Measurements from ENCODE around the gene PIK3CA.
"Not testable (repeated sequence)": the region's sequence is repeated elsewhere in the genome, so short reads cannot be mapped to it uniquely, and the experiment has no call there.

PIK3CA gene

DNA sequence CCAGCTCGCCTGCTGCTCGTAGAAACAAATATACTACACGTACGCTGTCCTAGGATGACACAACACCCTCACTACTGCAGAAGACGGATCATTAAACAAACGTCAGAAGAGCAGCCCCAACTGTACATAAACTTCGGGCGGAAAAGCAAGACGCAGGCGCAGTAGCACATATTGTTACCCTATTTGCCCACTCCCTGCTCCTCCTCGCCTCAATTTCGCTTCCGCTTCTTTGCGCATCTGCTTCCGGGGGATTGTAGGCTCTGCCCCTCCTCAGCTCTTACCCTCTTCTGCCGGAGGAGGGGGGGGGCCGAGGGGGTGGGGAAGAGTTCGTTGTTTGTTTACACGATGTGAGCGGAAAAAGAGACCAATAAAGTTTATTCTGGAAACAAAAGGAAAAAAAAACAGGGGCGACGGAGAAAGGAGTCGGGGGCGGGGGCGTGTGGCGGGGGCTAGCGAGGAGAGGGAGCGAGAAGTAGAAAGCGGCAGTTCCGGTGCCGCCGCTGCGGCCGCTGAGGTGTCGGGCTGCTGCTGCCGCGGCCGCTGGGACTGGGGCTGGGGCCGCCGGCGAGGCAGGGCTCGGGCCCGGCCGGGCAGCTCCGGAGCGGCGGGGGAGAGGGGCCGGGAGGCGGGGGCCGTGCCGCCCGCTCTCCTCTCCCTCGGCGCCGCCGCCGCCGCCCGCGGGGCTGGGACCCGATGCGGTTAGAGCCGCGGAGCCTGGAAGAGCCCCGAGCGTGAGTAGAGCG lies at the start of gene PIK3CA:
PIK3CA (plus strand) TSS at position 485 of the 743 bp plus-strand sequence. CDS start 50,469 bp downstream, outside the sequence.
- peak; percentile 83 to 91 (median 88) for DNase-seq (ENCODE audit: low read depth in 3 of 3)

DNA sequence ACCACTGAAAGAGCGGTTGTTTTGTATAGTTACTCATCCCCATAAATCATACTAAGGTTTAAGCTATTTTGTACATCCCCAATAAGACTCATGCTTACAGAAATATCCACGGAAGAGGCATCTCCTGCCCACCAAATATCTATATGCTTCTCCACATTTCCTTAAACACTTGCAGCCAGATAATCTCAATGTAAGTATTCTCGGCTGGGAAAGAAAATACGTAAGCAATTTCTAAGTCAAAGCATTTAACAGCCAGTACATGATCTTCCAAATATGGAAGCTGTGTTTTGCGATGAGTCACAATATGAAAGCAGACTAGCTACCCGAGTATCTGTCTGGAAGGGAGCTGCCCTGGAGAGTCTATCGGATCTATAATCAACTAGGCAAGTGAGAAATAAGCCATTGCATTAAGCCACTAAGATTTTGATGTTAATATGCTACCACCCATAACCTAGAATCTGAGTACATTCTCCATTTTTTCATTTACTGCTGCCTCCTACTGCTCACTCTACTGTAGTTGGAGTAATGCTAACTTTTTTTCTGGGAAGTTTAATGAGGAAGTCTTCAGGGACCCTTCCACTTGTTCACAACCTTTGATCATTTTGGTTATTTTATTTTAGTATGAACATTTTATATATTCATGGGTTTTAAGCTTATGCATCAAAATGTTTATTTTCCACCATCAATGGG lies 49.6 kb upstream of the PIK3CA start:
- no peak for DNase-seq (ENCODE audit: low read depth in 3 of 3)

DNA sequence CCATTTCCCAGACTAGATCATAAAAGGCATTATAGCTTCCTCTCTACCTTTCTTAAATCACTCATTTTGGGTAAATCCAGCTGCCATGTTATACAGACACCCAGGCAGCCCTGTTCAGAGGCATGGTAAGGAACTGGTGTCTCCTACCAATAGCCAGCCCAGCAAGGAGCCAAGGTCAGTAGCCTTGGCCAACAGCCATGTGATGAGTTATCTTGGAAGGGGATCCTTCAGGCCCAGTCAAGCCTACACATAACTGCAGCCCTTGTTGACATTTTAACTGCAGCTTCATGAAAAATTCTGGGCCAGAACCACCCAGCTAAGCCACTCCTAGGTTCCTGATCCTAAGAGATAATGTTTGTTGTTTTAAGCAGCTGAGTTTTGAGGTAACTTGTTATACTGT lies 47.5 kb upstream of the PIK3CA start:
- no peak for DNase-seq (ENCODE audit: low read depth in 3 of 3)

DNA sequence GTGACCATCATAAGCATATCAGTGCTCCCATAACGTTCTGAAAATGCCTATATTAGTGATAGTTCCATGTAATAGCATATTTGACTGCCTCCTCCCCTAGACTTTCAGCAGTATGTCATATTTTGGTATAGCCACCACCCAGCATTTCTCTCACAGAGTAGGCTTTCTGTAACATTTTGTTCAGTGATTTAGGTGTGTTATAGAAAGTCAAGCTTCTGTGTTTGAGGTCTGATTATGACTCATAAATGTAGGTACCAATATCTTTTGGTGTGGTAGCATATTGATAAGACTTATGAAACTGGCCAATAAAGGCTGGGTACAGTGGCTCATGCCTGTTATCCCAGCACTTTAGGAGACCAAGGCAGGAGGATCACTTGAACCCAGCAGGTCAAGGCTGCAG lies 42.3 kb upstream of the PIK3CA start:
- DNase-seq (ENCODE audit: low read depth in 3 of 3): no peak

DNA sequence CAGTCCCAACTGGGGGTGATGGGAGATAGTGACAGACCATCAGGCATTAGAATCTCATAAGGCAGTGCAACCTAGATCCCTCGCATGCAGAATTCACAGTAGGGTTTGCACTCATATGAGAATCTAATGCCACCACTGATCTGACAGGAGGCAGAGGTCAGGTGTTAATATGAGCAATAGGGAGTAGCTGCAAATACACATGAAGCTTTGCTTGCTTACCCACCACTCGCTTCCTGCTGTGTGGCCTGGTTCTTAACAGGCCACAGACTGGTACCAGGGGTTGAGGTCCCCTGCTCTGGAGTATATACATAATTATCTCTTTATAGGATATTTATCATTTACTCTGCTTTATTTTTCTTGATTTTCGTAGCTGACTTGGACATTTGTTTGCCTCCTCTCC lies 40.5 kb upstream of the PIK3CA start:
- no peak for DNase-seq (ENCODE audit: low read depth in 3 of 3)

DNA sequence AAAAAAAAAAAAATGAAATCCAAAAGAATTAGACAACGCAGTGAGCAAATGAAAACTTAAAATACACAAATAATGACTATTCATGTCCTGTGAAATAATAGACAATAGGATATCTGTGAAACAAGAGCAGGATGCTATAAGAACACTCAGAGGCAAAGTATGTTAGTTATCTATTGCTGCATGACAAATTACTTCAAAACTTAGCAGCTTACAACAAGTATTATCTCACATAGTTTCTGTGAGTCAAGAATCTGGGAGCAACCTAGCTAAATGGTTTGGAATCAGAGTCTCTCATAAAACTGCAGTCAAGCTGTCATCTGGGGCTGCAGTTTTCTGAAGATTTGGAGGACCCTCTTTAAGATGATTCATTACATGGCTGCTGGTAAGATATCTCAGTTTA lies 40.1 kb upstream of the PIK3CA start:
- DNase-seq (ENCODE audit: low read depth in 3 of 3): no peak

DNA sequence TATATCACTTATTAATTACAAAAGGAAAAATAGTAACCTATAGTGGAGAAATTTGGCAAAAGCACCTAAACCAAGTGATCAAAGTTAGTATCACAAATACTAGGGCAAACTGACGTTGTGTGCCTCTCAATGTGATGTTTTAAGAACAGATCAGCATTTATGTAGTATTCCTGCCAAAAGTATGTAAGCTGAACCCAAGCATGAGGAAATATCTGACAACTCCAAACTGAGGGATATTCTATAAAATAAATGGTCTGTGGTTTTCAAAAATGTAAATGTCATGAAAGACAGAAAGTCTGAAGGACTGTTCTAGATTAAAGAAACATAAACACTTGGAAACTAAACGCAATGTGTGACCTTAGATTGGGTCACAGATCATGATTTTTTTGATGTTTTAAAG lies 34.3 kb upstream of the PIK3CA start:
- no peak for DNase-seq (ENCODE audit: low read depth in 3 of 3)

DNA sequence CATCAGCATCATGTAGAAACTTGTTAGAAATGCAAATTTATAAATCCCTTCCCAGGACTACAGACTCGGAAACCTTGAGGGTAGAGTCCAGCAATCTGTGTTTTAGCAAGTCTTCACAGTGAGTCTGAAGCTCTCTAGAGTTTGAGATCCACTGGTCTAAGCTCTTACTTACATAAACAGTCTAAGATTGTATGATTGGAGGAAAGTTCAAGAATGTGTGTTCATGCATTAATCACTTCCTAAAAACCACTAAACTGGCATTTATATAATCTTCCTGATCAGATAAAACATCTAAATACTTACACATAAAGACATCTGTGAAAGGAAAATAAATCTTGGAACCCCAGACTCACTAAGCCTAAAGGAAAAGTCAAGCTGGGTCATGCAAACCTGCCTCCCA lies 32.7 kb upstream of the PIK3CA start:
- DNase-seq (ENCODE audit: low read depth in 3 of 3): not testable (repeated sequence)

DNA sequence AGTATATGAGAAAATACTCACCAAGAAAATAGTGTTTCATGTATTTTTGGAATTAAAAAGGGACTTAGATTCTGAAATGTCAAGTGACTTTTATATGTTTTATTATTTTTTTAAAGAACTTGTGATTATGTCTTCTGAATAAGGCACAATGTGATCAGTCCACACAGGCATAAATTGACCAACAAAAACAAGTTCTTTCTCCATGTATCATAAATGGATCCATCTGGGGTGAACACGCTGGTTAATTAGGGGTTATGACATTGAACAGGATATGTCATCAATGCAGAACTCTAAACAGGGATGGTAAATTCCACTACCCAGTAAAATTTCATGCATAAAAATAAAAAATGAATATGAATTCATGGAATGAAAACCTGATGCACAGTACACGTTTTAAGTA lies 31.3 kb upstream of the PIK3CA start:
- DNase-seq (ENCODE audit: low read depth in 3 of 3): no peak

DNA sequence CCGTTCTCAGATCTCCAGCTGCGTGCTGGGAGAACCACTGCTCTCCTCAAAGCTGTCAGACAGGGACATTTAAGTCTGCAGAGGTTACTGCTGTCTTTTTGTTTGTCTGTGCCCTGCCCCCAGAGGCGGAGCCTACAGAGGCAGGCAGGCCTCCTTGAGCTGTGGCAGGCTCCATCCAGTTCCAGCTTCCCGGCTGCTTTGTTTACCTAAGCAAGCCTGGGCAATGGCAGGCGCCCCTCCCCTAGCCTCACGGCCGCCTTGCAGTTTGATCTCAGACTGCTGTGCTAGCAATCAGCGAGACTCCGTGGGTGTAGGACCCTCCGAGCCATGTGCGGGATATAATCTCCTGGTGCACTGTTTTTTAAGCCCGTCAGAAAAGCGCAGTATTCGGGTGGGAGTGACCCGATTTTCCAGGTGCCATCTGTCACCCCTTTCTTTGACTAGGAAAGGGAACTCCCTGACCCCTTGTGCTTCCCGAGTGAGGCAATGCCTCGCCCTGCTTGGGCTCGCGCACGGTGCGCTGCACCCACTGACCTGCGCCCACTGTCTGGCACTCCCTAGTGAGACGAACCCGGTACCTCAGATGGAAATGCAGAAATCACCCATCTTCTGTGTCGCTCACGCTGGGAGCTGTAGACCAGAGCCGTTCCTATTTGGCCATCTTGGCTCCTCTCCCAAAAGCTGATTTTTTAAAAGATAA lies 15.8 kb upstream of the PIK3CA start:
- not testable (repeated sequence) for DNase-seq (ENCODE audit: low read depth in 3 of 3)

DNA sequence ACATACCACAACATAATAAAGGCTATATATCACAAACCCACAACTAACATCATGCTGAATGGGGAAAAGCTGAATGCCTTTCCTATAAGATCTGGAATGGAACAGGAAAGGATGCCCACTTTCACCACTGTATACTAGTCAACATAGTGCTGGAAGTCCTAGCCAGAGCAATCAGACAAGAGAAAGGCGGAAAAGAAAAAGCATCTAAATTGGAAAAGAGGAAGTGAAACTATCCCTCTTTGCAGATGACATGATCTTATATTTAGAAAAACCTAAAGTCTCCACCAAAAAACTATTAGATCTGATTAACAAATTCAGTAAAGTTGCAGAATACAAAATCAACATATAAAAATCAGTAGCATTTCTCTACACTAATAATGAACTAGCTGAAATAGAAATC lies 14.6 kb upstream of the PIK3CA start:
- no peak for DNase-seq (ENCODE audit: low read depth in 3 of 3)

DNA sequence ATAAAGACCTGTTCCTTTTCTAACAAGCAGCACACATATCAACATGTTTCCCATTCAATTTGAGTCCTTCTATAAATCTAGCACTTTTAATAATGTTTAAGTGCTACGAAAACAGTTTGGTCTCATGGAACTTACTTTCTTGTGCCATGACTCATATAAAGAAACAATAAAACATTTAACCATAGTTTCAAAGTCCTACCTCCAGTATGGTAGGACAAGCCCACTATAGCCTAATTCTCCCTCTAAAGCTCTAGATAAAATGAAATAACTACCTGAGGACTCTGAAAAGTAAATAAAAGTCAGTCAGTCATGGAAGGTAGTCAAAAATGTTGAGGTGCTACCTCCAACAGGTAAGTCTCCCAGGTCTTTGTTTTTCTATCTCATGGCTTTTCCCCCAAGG lies 12.0 kb upstream of the PIK3CA start:
- DNase-seq (ENCODE audit: low read depth in 3 of 3): no peak

DNA sequence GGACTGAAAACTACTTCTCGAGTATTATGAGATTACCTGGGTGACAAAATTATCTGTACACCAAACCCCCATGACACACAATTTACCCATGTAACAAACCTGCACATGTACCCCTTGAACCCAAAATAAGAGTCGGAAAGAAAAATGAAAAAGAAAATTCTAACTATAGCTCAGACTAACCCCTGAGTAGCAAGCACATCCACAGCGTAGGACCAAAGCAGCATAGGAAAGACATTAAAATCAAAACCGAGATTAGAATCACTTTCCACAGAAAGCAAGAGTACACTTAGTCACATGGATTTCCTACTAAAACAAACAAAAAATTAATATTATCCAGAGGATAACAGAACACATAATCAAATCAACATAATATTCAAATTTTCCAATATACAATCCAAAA lies 6.3 kb upstream of the PIK3CA start:
- no peak for DNase-seq (ENCODE audit: low read depth in 3 of 3)

DNA sequence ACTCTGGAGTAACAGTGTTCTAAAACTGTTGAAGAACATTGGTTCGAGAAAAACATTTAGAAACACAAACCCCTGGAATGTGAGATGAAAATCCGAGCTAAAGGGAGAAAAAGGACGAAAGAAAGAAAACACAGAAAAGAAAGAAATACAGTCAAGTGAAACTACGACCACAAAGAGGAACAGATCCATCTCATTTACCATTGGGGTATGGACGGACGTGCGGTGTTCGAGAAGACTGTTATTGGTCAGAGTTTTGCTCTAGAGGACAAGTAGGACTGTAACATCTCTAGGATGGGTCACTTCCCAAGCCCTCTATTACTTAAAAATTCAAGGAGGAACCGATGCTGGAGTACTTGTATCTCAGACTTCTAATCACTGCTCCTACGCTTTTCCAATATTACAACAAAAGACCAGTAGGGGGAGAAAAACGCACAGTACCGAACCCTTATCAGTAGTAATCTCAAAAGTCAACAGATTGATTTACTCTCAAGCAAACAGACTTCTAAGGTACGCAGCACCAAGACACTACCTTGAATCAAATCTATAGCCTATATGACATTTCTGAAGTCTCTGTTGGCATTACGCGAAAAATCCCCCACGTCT lies 1.1 kb upstream of the PIK3CA start:
- DNase-seq (ENCODE audit: low read depth in 3 of 3): peak in 1 of 3 experiments; percentile 22

DNA sequence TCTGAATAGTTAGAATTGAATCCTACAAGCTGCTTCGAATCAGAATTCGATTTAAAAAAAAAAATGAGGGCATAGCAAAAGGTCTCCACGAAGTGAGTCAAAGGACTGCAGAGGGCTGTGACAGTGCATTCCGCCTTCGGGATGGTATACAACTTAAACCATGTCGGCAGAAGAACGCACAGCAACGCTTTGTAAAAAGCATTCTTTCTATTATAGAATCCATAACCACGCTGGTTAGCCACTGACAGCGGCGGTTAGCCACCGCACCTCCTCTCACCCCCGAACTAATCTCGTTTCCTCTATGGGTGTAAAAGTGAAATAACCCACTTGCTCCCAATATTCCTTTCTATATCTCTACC lies 664 bp upstream of the PIK3CA start:
- peak in 2 of 3 experiments; percentile 21 to 66 for DNase-seq (ENCODE audit: low read depth in 3 of 3)

DNA sequence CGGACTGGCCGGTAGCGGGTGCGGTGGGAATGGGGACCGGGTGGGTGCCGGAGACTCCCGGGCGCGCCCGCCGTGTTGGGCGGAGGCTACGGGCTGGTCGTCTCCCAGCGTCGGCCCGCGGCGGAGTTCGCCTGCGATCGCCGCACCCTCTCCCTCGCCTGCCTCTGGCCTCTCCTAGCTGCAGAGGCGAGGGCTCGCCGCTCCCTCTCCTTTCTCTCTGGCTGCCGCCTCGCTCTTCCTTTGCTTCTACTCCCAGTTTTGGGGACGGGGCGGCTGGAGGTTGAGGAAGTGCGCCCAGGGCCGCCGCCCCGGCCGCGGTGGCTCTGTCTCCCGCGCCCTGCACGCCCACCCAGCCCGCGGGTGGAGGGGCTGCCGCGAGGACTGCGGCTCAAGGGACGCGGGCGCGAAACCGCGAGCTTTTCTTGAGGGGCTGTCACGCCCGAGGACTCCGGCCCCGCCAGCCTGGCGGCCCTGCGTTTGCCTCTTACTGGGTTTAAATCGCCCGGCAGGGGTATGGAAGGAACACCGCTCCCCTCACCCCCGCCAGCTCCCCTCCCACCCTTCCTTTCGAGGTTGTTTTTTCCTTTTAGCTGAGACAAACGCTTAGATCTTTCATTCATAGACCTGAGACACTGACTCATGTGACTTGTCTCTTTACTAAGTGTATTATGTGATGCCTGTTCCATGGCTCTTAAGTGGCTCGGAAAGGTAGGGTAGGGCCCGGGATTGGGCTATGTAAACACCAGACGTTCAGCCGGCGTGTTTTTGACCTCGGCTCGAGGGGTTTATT lies 654 bp downstream of the PIK3CA start:
- peak; percentile 30 to 51 (median 35) for DNase-seq (ENCODE audit: low read depth in 3 of 3)

DNA sequence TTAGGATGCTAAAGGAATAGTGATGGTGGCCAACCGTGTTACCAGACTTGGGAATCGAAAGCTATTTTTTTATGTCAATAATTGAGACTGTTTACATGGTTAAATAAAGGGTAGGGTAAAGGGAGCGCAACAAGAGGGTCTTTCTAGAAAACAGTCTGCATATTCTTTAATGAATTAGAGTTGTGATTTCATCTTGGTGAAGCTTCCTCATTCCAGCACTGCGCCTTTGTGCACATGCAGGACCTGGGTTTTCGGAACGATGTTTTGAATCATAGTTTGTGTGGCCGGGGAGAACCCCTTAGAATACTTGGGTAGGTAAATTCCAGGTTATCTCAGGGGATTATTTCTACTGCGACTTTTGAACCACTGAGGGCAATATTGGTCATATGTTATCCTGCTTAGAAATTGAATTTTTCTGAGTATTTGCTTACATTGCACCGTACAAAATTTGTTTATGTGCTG lies 1.3 kb downstream of the PIK3CA start:
- DNase-seq (ENCODE audit: low read depth in 3 of 3): peak in 2 of 3 experiments; percentile 33

DNA sequence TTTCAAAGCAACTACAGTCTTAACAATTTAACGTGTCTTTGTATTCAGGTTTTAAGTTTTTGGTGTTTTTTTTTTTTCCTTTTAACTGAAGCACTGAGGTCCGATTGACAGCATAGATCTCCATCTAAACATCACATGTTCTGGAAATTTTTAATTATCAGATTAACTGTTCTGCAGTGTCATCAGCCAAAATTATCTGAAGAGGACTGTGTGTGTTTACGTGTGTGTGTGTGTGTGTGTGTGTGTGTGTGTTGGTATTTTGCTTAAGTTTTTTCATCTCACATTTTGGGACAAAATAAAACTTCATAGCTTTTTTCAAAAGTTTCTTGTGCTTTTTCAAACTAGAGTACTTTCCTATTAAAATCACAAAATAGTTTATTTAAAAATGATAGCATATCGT lies 1.8 kb downstream of the PIK3CA start:
- DNase-seq (ENCODE audit: low read depth in 3 of 3): no peak

DNA sequence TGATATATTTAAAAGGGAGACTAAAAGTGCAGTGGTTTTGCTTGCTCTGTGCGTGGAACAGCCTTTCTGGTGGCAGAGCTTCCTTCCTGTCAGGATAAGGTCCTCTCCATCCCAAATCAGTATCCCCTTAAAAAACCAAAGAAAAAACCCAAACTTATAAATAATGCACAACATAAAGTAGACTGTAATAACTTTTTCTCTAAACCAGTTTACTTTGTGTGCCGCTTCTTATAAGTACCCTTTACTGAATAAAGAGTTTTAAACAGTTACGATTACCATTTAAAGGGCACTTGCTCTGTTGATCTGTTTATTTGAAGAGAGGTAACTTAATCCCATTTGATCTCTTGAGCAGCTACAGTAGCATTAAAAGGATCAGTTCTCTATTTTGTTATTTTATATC lies 2.5 kb downstream of the PIK3CA start:
- DNase-seq (ENCODE audit: low read depth in 3 of 3): no peak

DNA sequence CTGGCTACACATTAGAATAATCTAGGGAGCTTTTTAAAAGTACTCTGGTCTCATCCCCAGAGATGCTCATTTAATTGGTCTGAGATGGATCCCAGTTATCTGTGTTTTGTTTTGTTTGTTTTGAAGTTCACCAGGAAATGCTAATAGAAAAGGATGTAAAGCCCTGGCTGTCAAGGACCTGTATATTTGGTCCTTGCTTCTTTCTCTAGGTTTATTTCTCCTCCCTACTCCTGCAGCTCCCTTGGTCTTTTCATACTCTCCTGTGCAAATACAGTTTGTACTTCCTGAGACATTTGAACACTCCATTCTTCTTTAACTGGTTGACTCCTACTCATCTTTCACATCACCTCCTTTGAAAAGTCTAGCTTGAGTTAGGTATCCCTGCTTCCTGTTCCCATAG lies 3.3 kb downstream of the PIK3CA start:
- DNase-seq (ENCODE audit: low read depth in 3 of 3): no peak

DNA sequence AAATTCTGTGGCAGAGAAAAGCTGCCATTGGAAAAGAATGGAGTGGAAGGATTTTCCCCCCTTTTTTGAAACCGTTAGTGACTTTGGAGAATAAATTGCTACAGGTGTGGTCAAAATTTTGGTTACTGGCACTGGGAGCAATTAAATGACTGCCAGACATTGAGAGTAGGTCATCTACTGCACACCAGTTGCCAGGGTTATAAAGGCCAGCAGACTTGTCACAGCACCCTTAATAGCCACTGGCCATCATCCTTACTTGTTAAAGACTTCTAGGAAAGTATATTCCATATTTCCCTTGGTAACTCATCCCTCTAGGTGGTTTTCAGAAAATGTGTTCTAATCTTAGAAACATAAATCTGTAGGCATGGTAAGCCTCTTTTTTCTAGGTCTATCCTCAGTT lies 8.0 kb downstream of the PIK3CA start:
- no peak for DNase-seq (ENCODE audit: low read depth in 3 of 3)

DNA sequence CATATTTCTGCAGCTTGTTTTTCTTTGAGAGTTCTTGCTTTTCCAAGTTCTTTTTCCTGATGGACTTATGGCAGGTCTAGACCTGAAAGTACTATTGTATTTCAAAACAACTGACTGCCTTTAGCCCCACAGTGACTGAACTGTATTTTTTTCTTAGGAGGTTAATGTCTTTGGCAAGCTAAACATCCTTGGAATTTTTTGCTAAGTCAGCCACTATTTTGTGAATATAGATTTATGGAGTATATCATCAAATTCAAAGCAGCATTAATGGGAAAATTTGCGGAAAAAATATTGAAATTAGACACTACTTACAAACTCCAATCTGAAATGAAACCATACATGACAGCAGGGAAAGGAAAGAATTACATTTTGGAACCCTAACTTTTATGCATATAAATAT lies 8.6 kb downstream of the PIK3CA start:
- no peak for DNase-seq (ENCODE audit: low read depth in 3 of 3)
